GM18508 (cell line): ENCODE data around the gene SYF2.

Experiments used
- ATAC-seq: cut with Tn5 transposase; IDR thresholded peaks from one replicate; pipeline ENCODE4 v1.9.1; 2021; ENCODE audit warnings: moderate number of reproducible peaks; ENCODE audit not compliant: insufficient read depth, unreplicated experiment

The SYF2 gene

DNA sequence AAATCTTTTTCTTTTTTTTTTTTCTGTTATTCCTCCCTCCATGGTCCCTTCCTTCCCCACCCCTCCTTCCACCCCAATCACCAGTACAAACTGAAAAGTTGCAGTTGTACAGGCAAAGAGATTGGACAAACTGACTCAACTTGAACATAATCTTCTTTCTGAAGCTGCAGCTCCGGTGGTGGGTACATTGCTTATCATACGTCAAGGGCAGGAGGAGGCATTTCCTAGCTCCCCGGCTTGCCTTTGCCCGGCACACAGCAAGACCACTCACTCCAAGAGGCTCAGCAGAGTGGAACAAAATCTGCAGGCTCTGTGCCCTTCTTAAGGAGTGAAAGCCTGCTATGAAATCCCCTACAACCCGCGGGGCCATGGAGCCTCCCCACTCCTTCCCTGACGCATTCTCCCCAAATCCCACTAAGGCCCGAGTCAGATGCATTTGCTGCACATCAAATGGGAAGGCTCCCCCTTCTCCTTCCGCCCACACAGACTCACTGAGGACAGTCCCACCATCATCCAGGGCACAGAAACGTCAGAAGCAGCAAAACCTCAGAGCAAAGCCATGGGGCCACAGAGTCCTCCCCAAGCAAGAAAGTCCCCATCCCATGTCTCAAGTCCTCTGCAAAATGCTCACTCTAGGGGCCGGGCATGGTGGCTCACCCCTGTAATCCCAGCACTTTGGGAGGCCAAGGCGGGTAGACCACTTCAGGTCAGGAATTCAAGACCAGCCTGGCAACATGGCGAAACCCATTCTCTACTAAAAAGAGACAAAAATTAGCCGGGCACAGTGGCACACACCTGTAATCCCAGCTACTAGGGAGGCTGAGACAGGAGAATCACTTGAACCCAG, 45.9 kb downstream of the SYF2 start:
- no peak for ATAC-seq

DNA sequence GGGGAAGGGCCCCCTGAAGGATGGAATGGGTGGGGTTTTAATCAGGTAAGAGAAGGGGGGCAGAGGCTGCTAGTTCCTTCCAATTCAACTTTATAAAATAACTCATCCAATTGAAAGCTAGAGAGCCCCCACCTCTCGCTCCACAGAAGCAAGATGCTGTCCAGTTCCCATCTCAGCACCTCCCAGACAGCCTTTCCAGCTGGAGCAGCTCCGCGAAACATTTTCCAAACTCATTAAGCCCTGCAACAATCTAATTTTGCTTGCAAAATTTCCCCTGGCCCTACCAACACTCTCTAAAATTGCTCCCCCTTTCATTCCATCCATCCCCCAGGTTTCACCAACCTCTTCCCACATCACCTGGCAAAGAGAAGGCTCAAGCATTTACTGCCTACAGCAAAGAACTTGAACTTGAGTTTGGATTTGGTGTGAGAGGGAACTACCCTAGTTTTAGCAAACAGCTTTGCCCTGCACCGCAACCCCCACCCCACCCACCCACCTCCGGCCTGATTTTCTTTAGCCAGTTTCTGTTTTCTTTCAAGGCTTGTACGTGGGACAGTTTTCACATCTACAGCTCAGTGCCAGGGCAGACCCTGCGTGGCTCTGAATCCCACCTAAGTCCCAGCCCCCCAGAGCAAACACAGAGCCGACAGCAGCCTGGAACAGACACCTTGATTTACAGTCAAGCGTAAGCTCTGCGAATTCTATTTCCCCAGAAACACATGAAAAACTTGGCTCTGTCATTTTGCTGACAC, 46.7 kb downstream of the SYF2 start:
- ATAC-seq: no peak

DNA sequence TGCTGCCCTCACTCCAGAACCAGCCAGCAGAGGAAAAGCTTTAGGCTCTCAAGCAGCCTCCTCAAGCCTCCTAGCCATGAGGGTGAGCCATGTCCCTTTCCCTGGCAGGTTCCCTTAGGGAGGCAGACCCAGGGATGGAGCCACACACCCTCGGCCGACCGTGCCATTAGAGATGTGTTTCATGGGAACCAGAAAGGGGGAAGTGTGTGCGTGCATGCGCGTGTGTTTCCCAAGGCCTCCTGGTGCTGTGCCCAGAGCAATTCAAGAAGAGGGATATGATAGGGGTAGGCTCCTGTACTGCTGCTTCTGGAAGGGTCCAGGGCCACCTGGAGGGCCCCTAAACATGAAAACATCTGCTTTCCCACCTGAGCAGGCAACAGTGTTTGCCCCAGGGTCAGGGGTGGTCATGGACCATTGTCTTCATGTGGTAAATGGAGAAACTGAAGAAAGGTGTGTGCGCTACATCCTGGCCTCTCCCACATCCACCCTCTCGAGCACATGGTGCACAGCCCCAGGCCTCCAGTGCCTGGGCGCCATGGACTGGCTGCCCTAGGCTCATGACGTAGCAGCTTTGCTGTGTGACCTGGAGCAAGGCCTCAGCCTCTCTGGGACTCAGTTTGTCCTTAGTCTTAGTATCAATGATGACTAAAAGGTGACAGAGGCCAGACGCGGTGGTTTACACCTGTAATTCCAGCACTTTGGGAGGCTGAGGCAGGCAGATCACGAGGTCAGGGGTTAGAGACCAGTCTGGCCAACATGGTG, 48.1 kb downstream of the SYF2 start:
- no peak for ATAC-seq

DNA sequence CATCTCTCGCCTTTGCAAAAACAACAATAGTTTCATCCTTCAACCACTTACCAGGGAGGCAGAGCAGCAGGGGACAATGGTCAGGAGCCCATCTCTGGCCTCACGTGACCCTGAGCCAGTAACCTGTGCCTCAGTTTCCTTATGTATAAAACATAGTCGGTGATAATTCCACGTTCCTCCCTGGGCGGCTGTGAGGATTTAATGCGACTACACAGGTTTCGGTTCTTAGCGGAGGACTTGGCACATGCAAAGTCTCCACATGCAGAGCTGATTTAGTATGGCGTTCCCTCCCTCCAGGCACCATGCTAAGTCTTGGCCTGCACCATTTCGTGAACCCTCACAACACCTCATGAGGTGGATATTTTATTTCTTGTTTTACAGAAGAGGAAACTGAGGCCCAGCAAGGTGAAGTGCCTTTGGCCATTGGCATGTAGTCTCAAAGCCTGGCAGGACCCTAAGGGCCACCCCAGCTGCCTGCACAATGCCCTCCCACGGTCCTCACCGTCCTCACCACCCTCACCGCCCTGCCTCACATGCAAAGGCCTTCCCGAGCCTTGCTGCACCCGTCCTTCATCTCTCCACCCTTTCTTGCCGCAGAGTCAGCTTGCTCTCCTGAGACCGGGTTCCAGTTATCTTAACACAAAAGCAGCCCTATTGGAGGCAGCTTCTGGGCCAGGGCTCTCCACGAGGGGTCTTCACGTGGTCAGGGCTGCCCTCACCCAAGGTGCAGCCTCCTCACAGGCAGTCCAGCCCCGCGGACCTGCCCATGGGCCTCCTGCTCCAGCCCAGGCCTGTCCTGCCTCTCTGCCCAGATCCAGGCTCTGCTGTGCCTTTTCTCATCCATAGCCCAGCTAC, 48.9 kb downstream of the SYF2 start:
- no peak for ATAC-seq

DNA sequence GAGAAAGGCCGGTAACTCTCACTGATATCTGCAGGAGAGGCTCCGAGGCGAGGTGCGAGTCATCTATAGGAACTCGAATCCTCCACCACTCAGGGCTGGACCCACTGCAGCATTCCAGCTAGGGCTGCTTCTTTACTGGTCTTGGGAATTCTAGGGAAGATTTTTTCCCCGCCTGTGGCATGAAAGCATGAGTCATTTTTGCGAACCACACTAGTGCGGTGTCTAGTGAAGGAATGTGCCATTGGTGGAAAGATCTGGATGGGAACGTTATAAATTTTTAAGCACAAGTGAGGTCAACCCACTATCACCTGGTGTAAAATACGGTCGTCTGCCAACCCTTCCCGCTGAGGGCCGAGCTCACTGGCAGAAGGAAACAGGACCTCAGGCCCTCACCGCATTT, 49.7 kb downstream of the SYF2 start:
- ATAC-seq: no peak

DNA sequence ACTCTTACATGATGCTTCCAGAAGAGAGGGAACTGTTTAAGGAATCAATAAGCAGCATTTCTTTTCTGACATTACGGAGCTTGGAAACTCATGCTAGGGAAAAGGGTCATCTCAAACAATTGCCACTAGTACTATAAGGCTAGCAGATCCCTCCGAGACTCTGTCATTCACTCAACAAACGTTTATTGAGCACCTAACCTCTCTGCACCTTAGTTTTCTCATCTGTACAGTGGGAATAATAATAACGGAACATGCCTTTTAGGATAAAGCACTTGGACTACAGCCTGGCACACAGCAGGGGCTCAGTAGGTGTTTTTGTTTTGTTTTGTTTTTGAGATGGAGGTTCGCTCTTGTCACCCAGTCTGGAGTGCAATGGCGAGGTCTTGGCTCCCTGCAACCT, 51.3 kb downstream of the SYF2 start:
- ATAC-seq: no peak

DNA sequence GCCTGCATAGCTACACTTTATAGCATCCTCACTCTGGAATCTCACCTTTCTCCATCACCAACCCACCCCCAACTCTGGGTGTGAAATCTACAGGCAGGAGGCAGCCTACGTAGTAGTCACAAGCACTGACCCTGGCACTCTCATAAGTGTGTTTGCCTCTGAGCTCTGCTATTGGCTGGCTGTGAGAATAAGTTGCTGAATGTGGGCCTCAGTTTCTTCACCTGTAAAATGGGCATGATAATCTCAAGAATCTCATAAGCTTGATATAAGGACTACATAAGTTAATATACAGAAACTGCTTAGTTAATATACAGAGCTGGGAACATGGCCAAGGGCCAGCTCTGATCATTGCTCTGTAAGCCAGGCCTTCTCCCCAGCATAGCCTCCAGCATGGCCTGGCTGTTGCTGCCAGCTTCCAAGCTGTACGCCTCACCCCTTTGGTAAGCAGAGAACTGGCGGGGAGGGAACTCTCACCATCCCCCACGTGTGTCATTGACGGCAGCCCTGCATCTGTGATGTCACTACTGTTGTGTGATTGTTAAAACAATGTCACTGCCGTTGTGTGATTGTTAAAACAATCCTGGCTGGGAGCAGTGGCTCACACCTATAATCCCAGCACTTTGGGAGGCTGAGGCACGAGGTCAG, 53.3 kb downstream of the SYF2 start:
- no peak for ATAC-seq

DNA sequence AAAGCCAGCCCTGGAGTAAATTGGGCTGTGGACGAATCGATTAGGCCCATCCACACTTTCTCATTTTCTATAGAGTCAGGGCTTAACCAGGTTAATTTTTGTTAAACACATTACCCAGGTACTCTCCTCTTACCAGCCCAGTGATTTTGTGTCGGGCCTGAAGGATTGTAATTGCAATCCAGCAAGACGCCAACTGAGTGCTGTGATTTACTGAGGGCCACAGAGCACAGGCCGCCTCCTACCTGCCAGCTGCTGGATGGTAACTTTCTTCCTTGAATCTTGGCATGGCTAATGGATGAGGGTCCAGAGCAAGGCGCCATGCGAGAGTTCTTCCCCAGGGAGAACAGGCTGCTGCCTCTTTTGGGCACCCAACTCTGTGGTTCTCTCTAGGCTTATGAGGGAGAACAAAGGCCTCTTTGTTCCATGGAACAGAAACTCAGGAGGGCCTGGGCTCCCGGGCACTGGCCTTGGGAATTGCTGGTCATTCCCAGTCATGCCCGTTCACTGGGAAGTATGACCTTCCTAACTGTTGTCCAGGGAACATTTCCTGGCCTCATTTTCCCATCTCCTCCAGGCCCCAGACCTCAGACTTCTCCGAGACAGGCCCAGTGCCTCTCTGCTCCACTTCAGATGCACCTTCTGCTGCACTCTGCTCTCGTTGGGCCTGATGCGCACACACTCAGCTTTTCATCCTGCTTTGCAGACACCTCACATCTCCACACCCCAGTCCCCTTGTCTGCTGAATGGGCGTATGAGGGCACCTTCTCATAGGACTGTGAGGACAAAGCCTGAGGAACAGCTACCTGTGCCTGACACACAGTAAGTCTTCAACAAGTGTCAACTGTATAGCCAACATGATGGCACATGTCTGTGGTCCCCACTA, 57.3 kb downstream of the SYF2 start:
- ATAC-seq: no peak

DNA sequence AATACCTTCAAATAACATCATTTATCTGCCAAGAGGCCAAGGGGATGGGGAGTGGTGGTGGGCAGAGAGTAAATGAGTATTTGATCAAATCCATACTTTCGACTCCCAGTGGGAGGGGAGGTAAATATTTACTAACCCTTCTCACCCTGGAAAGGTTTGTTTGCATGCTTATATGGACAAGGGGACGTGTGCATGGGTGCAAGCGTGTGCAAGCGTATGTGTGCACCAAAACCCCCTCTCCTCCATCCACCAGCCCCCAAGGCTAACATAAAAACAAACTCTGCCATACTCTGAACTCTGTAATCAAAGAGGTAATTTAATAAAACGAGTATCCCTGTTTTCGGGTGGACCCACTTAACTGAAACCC, 58.0 kb downstream of the SYF2 start:
- no peak for ATAC-seq

DNA sequence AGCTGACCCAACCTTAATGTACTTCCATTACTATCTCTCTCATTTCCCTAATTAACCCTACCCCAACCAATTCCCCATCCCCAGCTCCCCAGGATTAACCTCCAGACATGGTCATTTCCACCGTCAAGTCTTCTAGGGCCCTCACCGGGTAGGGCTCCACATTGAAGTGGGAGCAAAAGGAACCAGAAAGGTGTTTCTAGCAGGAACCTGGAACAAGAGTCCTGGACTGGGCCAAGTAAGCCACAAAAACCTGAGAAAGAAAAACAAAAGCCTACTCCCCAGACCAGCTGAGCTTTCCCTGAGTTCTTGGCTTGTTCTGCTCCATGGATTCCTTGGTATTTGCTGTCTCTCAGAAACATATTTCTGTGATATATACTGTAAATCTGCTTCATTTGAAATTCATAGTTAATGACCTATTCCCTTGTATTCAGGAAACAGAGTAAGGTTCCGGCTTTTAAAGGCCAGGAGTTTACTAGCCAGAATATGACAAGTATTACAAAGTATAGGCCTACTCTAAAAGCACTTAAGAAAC, 58.4 kb downstream of the SYF2 start:
- ATAC-seq: no peak
